WI38 (cell line): Measurements from ENCODE around the gene HMHB1.

ENCODE experiments used
- H3K4me3 ChIP-seq: 2 replicates; pipeline ENCODE4 v1.5.1; 2011; ENCODE audit warnings: low read depth, mild to moderate bottlenecking, control low read depth, low read length
- TF ChIP-seq, protein P1 (sequence below): IDR thresholded peaks from 2 replicates; pipeline ENCODE4 v1.5.1; 2012; ENCODE audit warnings: low read depth, mild to moderate bottlenecking, control low read depth, low read length

HMHB1 gene

DNA sequence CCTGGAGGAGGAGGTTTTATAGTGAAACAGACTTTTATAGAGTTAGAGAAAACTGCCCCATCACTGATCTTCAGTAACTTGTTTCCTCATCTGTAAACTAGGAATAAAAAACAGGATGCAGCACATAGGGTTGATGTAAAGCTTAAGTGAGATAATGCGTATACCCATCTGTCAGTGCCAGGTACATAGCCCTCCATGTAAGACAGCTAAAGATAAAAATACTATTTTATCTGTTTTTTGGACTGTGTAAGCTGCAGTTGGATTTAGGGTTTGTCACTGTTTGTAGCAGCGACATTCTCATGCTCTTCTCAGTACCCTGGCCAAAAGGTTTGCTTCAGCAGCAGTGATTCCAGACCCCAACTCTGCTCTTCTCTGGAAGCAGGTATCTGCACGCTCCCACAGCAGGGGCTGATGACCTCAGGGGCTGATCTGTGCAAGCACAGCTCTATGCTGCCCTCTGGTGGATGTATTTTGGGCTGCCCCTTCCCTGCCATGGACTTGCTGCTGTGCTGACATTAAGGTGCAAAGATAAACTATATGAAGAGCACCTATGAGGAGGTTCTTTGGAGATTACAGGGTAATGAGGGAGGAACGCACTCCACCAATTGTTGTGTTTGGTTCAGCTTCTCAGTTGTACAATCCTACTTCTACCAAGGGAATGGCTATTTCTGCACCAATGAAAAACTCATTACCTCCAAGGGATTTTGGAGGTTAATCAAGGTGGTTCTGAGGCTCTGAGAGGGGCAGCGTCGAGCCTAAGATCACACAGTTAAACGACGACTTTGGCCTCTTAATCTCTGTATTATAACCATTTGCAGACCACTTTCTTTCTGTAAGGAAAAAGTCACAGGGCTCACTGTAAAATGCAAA lies 13.1 kb downstream of the HMHB1 start:
- TF ChIP-seq, protein P1, sequence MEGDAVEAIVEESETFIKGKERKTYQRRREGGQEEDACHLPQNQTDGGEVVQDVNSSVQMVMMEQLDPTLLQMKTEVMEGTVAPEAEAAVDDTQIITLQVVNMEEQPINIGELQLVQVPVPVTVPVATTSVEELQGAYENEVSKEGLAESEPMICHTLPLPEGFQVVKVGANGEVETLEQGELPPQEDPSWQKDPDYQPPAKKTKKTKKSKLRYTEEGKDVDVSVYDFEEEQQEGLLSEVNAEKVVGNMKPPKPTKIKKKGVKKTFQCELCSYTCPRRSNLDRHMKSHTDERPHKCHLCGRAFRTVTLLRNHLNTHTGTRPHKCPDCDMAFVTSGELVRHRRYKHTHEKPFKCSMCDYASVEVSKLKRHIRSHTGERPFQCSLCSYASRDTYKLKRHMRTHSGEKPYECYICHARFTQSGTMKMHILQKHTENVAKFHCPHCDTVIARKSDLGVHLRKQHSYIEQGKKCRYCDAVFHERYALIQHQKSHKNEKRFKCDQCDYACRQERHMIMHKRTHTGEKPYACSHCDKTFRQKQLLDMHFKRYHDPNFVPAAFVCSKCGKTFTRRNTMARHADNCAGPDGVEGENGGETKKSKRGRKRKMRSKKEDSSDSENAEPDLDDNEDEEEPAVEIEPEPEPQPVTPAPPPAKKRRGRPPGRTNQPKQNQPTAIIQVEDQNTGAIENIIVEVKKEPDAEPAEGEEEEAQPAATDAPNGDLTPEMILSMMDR = peak; percentile 88

DNA sequence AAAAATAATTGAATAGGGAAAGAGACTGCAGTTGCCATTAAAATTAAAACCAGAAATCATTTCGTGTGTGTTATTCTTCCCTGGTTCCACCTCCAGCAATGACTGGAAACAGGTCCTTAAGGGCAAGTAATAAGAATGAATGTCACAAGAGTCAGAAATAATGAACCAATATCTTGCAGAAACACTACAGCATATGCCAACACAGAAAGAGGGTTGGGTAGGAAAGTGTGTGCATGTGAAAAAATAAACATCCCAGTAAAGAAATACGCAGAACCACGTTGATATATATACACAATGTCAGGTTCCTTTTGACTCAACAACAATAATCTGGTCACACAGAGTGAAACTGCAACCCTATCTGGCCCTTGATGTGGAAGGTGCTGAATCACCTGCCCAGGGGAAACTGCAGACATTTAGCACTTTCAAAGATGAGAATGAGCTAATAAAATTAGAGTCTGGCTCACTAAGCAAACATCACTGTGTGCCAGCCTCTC lies 15.0 kb downstream of the HMHB1 start:
- H3K4me3 ChIP-seq = no peak overlapping the region
- TF ChIP-seq, protein P1 = no peak

More for the DNA sequence above, 13.1 kb downstream of the HMHB1 start:
- H3K4me3 ChIP-seq = no peak overlapping the region

DNA sequence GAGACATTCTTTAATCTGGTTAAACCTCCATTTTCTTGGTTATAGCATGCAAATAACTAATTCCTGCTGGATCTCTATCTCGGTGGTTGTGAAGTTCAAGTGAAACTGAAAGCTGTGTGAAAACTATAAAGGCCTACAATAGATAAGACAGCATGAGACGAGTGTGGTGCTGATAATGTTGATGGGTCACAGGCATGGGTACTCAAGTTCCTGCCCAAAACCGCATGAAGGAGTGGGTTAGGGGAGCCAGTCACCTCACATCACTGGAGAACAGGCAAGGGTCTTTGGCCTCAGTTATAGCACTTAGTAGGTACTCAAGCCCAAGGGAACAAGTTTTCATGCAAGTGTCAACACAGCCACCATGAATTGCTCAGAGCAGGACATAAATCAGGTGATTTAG lies 16.7 kb downstream of the HMHB1 start:
- TF ChIP-seq, protein P1 = no peak
- H3K4me3 ChIP-seq = no peak overlapping the region

DNA sequence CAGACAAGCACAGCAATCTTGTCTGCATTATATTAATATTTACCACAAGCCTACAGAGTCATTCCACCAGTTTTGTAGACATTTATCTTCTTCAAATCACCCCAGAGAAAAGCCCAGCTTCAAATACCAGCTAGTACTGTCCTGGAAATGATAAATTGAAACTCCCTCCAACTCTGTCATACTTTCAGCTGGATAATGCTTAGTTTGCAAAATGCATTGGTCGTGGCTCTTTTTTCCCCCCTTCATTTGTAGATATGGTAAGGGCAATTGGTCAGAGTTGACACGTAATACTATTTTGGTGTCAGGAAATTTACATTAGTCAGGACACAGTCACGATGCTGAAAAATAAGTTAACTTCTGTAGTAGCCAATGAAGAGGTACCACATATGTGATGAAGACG lies 21.2 kb downstream of the HMHB1 start:
- H3K4me3 ChIP-seq = no peak overlapping the region
- TF ChIP-seq, protein P1 = no peak

DNA sequence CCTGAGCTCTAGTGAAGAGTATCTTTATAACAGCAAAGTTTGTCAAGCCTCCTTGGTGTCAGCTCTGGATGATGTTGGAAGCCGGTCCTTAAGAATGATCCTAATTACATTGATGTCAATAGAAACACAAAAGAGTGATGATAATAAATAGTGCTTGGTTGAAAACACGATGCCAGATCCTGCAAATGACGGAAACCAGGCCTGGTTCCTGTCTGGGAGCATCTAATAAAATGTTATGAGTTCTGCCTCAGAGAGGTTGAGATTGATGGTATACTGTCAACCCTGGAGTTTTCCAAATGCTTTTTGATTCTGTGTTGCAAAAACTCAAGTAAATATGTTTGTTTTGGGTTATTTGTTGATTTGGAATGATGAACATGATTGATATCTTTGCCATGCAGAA lies 23.3 kb downstream of the HMHB1 start:
- TF ChIP-seq, protein P1 = no peak
- no peak overlapping the region for H3K4me3 ChIP-seq

DNA sequence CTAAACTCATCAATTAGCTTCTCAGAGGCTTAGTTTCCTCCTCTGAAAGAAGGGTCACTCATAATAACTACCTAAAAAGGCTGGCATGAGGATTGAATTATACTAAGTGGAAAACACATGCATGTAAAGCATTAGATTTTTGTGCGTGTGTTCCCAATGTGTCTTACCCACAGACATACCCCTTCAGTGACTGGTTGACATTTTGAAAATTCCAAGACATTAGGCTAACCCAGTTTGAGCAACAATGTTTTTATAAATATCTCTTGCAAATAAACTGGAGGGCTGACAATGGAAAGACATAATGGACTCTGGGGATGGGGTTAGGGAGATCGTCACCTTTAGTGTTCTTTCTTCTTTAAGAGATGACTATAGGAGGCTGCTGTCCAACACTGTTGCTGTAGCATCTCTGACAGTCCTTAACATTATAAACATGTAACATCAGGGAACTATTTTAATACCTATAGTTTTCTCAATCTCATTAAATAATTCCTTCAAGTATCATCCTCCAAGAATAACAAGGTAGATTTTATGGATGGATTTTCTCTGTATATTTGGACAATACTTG lies 24.3 kb downstream of the HMHB1 start:
- H3K4me3 ChIP-seq = no peak overlapping the region
- TF ChIP-seq, protein P1 = no peak

DNA sequence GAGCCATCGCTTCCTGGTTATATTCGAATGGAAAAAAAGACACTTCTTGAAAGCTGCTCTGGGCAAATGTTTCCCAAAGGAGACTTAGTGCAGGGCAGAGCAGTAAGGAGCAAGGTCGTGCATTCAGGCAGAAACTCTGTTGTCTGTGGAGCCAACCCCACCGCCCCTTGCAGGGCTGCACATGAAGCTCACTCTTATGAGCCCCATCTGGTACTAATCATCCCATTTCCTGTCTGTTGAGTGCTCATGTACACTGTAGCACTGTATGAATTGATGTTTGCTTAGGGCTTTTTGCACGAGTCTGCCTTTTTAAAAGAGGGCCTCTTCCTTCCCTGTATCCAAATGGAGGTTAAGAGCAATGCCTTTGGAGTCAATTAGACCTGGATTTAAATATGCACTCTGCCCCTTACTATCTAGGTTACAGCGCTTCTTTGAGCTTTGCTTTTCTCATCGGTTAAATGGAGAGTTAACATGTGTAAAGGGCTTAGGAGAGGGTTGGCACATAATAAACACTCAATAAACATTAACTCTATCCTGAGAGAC lies 25.4 kb downstream of the HMHB1 start:
- TF ChIP-seq, protein P1 = no peak
- no peak overlapping the region for H3K4me3 ChIP-seq
